Neural progenitor cell (in vitro differentiated cells): ENCODE results near the gene GOLGA6L10. TPM values are rescaled to one million over a fixed set of nuclear protein-coding genes. Genes with fewer than 3 reads are reported as not detected.

ENCODE experiments used
- DNase-seq: peaks from one replicate; pipeline ENCODE4 v3.0.0-alpha.2; 2016; ENCODE audit warnings: low spot score
- H2AFZ ChIP-seq: fragments of 200-600 bp; sonication (generic); replicated peaks from 2 replicates; pipeline ENCODE4 v1.6.1; 2016; ENCODE audit warnings: antibody characterized with exemption
- H3F3A ChIP-seq: fragments of 200-600 bp; sonication (generic); 2 replicates; pipeline ENCODE4 v1.6.1; 2016; ENCODE audit warnings: antibody characterized with exemption, low read depth
- H3K27ac ChIP-seq: fragments of 200-600 bp; sonication (generic); 2 replicates; pipeline ENCODE4 v1.5.1; 2016; ENCODE audit warnings: mild to moderate bottlenecking
- H3K27me3 ChIP-seq: fragments of 200-600 bp; sonication (generic); 2 replicates; pipeline ENCODE4 v1.6.1; 2016; ENCODE audit warnings: mild to moderate bottlenecking, moderate library complexity
- H3K36me3 ChIP-seq: fragments of 200-600 bp; sonication (generic); 2 replicates; pipeline ENCODE4 v1.5.1; 2016
- H3K4me1 ChIP-seq: fragments of 200-600 bp; sonication (generic); 2 replicates; pipeline ENCODE4 v1.6.1; 2016; ENCODE audit warnings: mixed run types
- H3K4me2 ChIP-seq: fragments of 200-600 bp; sonication (generic); 2 replicates; pipeline ENCODE4 v1.6.1; 2016
- H3K4me3 ChIP-seq: fragments of 200-600 bp; sonication (generic); 2 replicates; pipeline ENCODE4 v1.5.1; 2016
- H3K79me2 ChIP-seq: fragments of 200-600 bp; sonication (generic); 2 replicates; pipeline ENCODE4 v1.6.1; 2016; ENCODE audit warnings: low read depth
- H3K9ac ChIP-seq: fragments of 200-600 bp; sonication (generic); 2 replicates; pipeline ENCODE4 v1.6.1; 2016
- H3K9me3 ChIP-seq: fragments of 200-600 bp; sonication (generic); 2 replicates; pipeline ENCODE4 v1.5.1; 2016; ENCODE audit warnings: low read depth
- H4K20me1 ChIP-seq: fragments of 200-600 bp; sonication (generic); 2 replicates; pipeline ENCODE4 v1.6.1; 2016; ENCODE audit warnings: low read depth
- H3K27ac Mint-ChIP-seq: 3 replicates; pipeline ENCODE4 v1.8.0; 2021; ENCODE audit warnings: mixed read lengths
- H3K27me3 Mint-ChIP-seq: 2 replicates; pipeline ENCODE4 v1.8.0; 2022; ENCODE audit warnings: low read depth, mild to moderate bottlenecking, inconsistent platforms, moderate library complexity, mixed read lengths; ENCODE audit not compliant: insufficient read depth
- H3K36me3 Mint-ChIP-seq: 3 replicates; pipeline ENCODE4 v1.8.0; 2021; ENCODE audit warnings: mixed read lengths
- H3K4me1 Mint-ChIP-seq: 3 replicates; pipeline ENCODE4 v1.8.0; 2021; ENCODE audit warnings: mixed read lengths
- H3K4me3 Mint-ChIP-seq: 3 replicates; pipeline ENCODE4 v1.8.0; 2021; ENCODE audit warnings: mild to moderate bottlenecking, moderate library complexity, mixed read lengths
- H3K9me3 Mint-ChIP-seq: 3 replicates; pipeline ENCODE4 v1.8.0; 2020; ENCODE audit warnings: mixed read lengths
- CTCF ChIP-seq: fragments of 200-600 bp; sonication (generic); IDR thresholded peaks from 2 replicates; pipeline ENCODE4 v1.5.1; 2017; ENCODE audit warnings: antibody characterized with exemption, mild to moderate bottlenecking
- EZH2 ChIP-seq: fragments of 200-600 bp; sonication (generic); IDR thresholded peaks from 2 replicates; pipeline ENCODE4 v1.6.1; 2017; ENCODE audit warnings: antibody characterized with exemption, mild to moderate bottlenecking, moderate library complexity
- EZH2phosphoT487 ChIP-seq: fragments of 200-600 bp; sonication (generic); IDR thresholded peaks from 2 replicates; pipeline ENCODE4 v1.6.1; 2017; ENCODE audit warnings: antibody characterized with exemption
- total RNA-seq: library from RNA; depleted of rRNA; stranded (reverse); fragments of >200 nt; gene quantifications from 2 replicates; pipeline ENCODE4 v1.2.3, GENCODE V29; 2015; ENCODE audit warnings: low replicate concordance

The GOLGA6L10 gene
- total RNA-seq, 1 donor from 2014 or later = 1.3 TPM

- Mint-ChIP-seq H3K27me3 (peaks cover 5% of the 10 kb centered on the region), H3K4me3 (no peak overlapping the region), H3K4me1 (peaks cover 2% of the 10 kb centered on the region), H3K27ac (no peak overlapping the region), H3K9me3 (peaks cover 12% of the 10 kb centered on the region), H3K36me3 (no peaks in the 10 kb centered on the region)
- no peaks in the 10 kb centered on the region for H3K36me3 ChIP-seq
- no peaks in the 10 kb centered on the region for H3K4me1 ChIP-seq
- no peaks in the 10 kb centered on the region for H3F3A ChIP-seq
- TF ChIP-seq CTCF (no peak), EZH2 (no peak), EZH2phosphoT487 (no peak)
- H3K27me3 ChIP-seq = no peaks in the 10 kb centered on the region
- DNase-seq = no peak
- H2AFZ ChIP-seq = no peak overlapping the region
- no peak overlapping the region for H3K27ac ChIP-seq
- no peak overlapping the region for H3K4me2 ChIP-seq
- no peaks in the 10 kb centered on the region for H4K20me1 ChIP-seq
- H3K9ac ChIP-seq = no peak overlapping the region
- no peaks in the 10 kb centered on the region for H3K9me3 ChIP-seq
- H3K79me2 ChIP-seq = no peaks in the 10 kb centered on the region
- H3K4me3 ChIP-seq = no peak overlapping the region
Observed at GRCh38 chr15:82306791-82307713, 42.2 kb downstream of the GOLGA6L10 start.

GRCh38 chr15:82305621-82306048 lies 43.6 kb downstream of the GOLGA6L10 start:
- H3K36me3 Mint-ChIP-seq = no peaks in the 10 kb centered on the region
- Histone ChIP-seq H2AFZ (no peak overlapping the region), H3K4me2 (no peak overlapping the region), H3K27me3 (no peaks in the 10 kb centered on the region), H3K36me3 (no peaks in the 10 kb centered on the region), H3F3A (no peaks in the 10 kb centered on the region), H3K4me1 (no peaks in the 10 kb centered on the region), H3K79me2 (no peaks in the 10 kb centered on the region), H3K27ac (no peak overlapping the region), H3K4me3 (no peak overlapping the region), H3K9ac (no peak overlapping the region), H3K9me3 (no peaks in the 10 kb centered on the region), H4K20me1 (no peaks in the 10 kb centered on the region)
- no peak for DNase-seq
- peaks cover 4% of the 10 kb centered on the region for H3K27me3 Mint-ChIP-seq
- H3K27ac Mint-ChIP-seq = no peak overlapping the region
- H3K9me3 Mint-ChIP-seq = peaks cover 4% of the 10 kb centered on the region
- H3K4me3 Mint-ChIP-seq = no peak overlapping the region
- peaks cover 3% of the 10 kb centered on the region for H3K4me1 Mint-ChIP-seq
- TF ChIP-seq EZH2 (no peak), EZH2phosphoT487 (no peak), CTCF (no peak)

GRCh38 chr15:82304778-82305090 lies 44.5 kb downstream of the GOLGA6L10 start:
- H3K27me3 ChIP-seq = no peaks in the 10 kb centered on the region
- no peak for TF ChIP-seq EZH2phosphoT487
- no peak for TF ChIP-seq EZH2
- no peak for TF ChIP-seq CTCF
- no peaks in the 10 kb centered on the region for H3K9me3 ChIP-seq
- no peak overlapping the region for H3K4me3 ChIP-seq
- no peaks in the 10 kb centered on the region for H4K20me1 ChIP-seq
- DNase-seq = no peak
- H3K36me3 Mint-ChIP-seq = no peaks in the 10 kb centered on the region
- H3F3A ChIP-seq = no peaks in the 10 kb centered on the region
- H3K4me2 ChIP-seq = no peak overlapping the region
- peaks cover 5% of the 10 kb centered on the region for H3K4me1 Mint-ChIP-seq
- H3K4me3 Mint-ChIP-seq = no peak overlapping the region
- H3K27ac Mint-ChIP-seq = no peak overlapping the region
- no peaks in the 10 kb centered on the region for H3K79me2 ChIP-seq
- H3K27ac ChIP-seq = no peak overlapping the region
- no peaks in the 10 kb centered on the region for H3K9me3 Mint-ChIP-seq
- H2AFZ ChIP-seq = no peak overlapping the region
- no peaks in the 10 kb centered on the region for H3K36me3 ChIP-seq
- no peaks in the 10 kb centered on the region for H3K4me1 ChIP-seq
- no peak overlapping the region for H3K9ac ChIP-seq
- H3K27me3 Mint-ChIP-seq = peaks cover 4% of the 10 kb centered on the region
